Suprapubic skin (tissue), 4 donors: ENCODE data around the gene HTR7.

ENCODE experiments used
- POLR2A ChIP-seq, 2 donors: fragments of 450-650 bp; IDR thresholded peaks; one replicate each; pipeline ENCODE4 v1.6.1; 2017; ENCODE audit warnings: antibody characterized with exemption in 2 of 2, mild to moderate bottlenecking in 2 of 2, moderate library complexity in 2 of 2
- POLR2AphosphoS5 ChIP-seq, 3 donors: sonication (generic); formaldehyde crosslinking; IDR thresholded peaks; one replicate each; pipeline ENCODE4 v1.6.1; 2017; ENCODE audit warnings: antibody characterized with exemption in 3 of 3
- TF ChIP-seq, protein P1 (sequence below), 2 donors: fragments of 200-600 bp in 1 of 2; fragments of 450-650 bp in 1 of 2; sonication (generic) in 1 of 2; IDR thresholded peaks; one replicate each; pipeline ENCODE4 v1.5.1; 2016 to 2019; ENCODE audit warnings: antibody characterized with exemption in 2 of 2, mild to moderate bottlenecking in 1 of 2, moderate library complexity in 1 of 2

DNA sequence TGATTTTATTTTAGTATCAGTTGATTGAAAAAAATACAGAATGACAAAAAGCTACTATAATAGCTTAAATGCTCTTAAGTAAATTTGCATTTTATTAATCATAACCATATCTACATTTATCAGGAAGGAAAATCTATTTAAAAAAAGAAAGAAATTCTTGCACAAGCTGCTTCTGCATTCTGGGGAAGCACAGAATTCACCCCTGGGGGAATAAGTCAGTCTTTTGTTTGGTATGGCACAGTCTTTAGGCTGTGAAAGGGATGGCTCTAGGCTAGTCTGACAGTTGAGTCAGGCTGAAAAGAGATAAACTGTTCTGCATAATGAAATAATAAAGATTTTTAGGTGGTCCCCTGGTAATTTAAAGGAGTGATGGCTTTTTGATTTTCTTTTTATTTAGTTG lies 37.9 kb downstream of the HTR7 start:
- no peak for TF ChIP-seq POLR2AphosphoS5 (IDR thresholded peaks at IDR 0.05)
- TF ChIP-seq, protein P1, sequence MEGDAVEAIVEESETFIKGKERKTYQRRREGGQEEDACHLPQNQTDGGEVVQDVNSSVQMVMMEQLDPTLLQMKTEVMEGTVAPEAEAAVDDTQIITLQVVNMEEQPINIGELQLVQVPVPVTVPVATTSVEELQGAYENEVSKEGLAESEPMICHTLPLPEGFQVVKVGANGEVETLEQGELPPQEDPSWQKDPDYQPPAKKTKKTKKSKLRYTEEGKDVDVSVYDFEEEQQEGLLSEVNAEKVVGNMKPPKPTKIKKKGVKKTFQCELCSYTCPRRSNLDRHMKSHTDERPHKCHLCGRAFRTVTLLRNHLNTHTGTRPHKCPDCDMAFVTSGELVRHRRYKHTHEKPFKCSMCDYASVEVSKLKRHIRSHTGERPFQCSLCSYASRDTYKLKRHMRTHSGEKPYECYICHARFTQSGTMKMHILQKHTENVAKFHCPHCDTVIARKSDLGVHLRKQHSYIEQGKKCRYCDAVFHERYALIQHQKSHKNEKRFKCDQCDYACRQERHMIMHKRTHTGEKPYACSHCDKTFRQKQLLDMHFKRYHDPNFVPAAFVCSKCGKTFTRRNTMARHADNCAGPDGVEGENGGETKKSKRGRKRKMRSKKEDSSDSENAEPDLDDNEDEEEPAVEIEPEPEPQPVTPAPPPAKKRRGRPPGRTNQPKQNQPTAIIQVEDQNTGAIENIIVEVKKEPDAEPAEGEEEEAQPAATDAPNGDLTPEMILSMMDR (IDR thresholded peaks at IDR 0.05): no peak
- TF ChIP-seq POLR2A (IDR thresholded peaks at IDR 0.05): no peak
